GM23338 (cell line): Measurements from ENCODE around the gene GMEB2. TPM values are rescaled to one million over a fixed set of nuclear protein-coding genes. Genes with fewer than 3 reads are reported as not detected.

Experiments
- ATAC-seq: fragments of 200-7000 bp; cut with Tn5 transposase; 3 replicates; pipeline ENCODE4 v1.9.1; 2020
- DNase-seq: peaks from one replicate; pipeline ENCODE4 v3.0.0-alpha.2; 2015; ENCODE audit warnings: low spot score
- H2AFZ ChIP-seq: fragments of 200-600 bp; sonication (generic); 2 replicates; pipeline ENCODE4 v1.8.0; 2016; ENCODE audit warnings: antibody characterized with exemption, mild to moderate bottlenecking, moderate library complexity
- H3F3A ChIP-seq: fragments of 200-600 bp; sonication (generic); replicated peaks from 2 replicates; pipeline ENCODE4 v1.8.0; 2017; ENCODE audit warnings: antibody characterized with exemption, mixed run types, low read depth
- H3K27ac ChIP-seq: fragments of 200-600 bp; sonication (generic); 2 replicates; pipeline ENCODE4 v1.6.1; 2016; ENCODE audit warnings: low read depth
- H3K27me3 ChIP-seq: fragments of 200-600 bp; sonication (generic); 2 replicates; pipeline ENCODE4 v1.8.0; 2016; ENCODE audit warnings: mild to moderate bottlenecking, mixed run types, moderate library complexity; ENCODE audit not compliant: insufficient read depth
- H3K36me3 ChIP-seq: fragments of 200-600 bp; sonication (generic); 2 replicates; pipeline ENCODE4 v1.8.0; 2016; ENCODE audit warnings: mild to moderate bottlenecking; ENCODE audit not compliant: insufficient read depth
- H3K4me1 ChIP-seq: fragments of 200-600 bp; sonication (generic); 2 replicates; pipeline ENCODE4 v1.8.0; 2016; ENCODE audit warnings: mild to moderate bottlenecking, moderate library complexity; ENCODE audit not compliant: insufficient read depth
- H3K4me2 ChIP-seq: fragments of 200-600 bp; sonication (generic); 2 replicates; pipeline ENCODE4 v1.7.1; 2017; ENCODE audit warnings: mixed run types
- H3K4me3 ChIP-seq: fragments of 200-600 bp; sonication (generic); 2 replicates; pipeline ENCODE4 v1.6.1; 2016; ENCODE audit warnings: mixed run types
- H3K79me2 ChIP-seq: fragments of 200-600 bp; sonication (generic); replicated peaks from 2 replicates; pipeline ENCODE4 v1.8.0; 2017; ENCODE audit warnings: mild to moderate bottlenecking; ENCODE audit not compliant: insufficient read depth
- H3K9me2 ChIP-seq: fragments of 200-600 bp; sonication (generic); 2 replicates; pipeline ENCODE4 v1.8.0; 2017; ENCODE audit not compliant: insufficient read depth
- H4K20me1 ChIP-seq: fragments of 200-600 bp; sonication (generic); replicated peaks from 2 replicates; pipeline ENCODE4 v1.8.0; 2017; ENCODE audit warnings: mild to moderate bottlenecking; ENCODE audit not compliant: insufficient read depth
- H3K27ac Mint-ChIP-seq: 2 replicates; pipeline ENCODE4 v1.8.0; 2020; ENCODE audit warnings: inconsistent platforms, mild to moderate bottlenecking, moderate library complexity, mixed read lengths
- H3K27me3 Mint-ChIP-seq: 3 replicates; pipeline ENCODE4 v1.8.0; 2022; ENCODE audit warnings: low read depth, mild to moderate bottlenecking, moderate library complexity, mixed read lengths, inconsistent platforms; ENCODE audit not compliant: insufficient read depth, poor library complexity
- H3K36me3 Mint-ChIP-seq: 3 replicates; pipeline ENCODE4 v1.8.0; 2021; ENCODE audit warnings: low read depth, mild to moderate bottlenecking, inconsistent platforms, moderate library complexity, mixed read lengths
- H3K4me1 Mint-ChIP-seq: 3 replicates; pipeline ENCODE4 v1.8.0; 2020; ENCODE audit warnings: mild to moderate bottlenecking, inconsistent platforms, mixed read lengths
- H3K4me3 Mint-ChIP-seq: 3 replicates; pipeline ENCODE4 v1.8.0; 2021; ENCODE audit warnings: moderate library complexity, mild to moderate bottlenecking, inconsistent platforms, mixed read lengths
- H3K9me3 Mint-ChIP-seq: 3 replicates; pipeline ENCODE4 v1.8.0; 2020; ENCODE audit warnings: moderate library complexity, mild to moderate bottlenecking, inconsistent platforms, mixed read lengths
- CREB1 ChIP-seq: fragments of 250-450 bp; sonication (Bioruptor Pico); IDR thresholded peaks from 2 replicates; pipeline ENCODE4 v1.5.0; 2020; ENCODE audit warnings: low read depth, mild to moderate bottlenecking, moderate library complexity
- CTCF ChIP-seq, 2 experiments: fragments of 200-600 bp in 1 of 2; sonication (generic) in 1 of 2; conservative IDR thresholded peaks; 2 replicates each; pipeline versions ENCODE4 v1.5.1 to v1.6.1; 2016 to 2017; ENCODE audit warnings: antibody characterized with exemption in 2 of 2, low read depth in 2 of 2, mild to moderate bottlenecking in 2 of 2, moderate library complexity in 1 of 2
- EZH2 ChIP-seq: fragments of 200-600 bp; sonication (generic); IDR thresholded peaks from one replicate; pipeline ENCODE4 v1.8.0; 2017; ENCODE audit warnings: antibody characterized with exemption, mild to moderate bottlenecking, low read depth; ENCODE audit not compliant: unreplicated experiment
- EZH2phosphoT487 ChIP-seq: fragments of 200-600 bp; sonication (generic); IDR thresholded peaks from one replicate; pipeline ENCODE4 v1.8.1; 2018; ENCODE audit warnings: antibody characterized with exemption; ENCODE audit not compliant: unreplicated experiment
- JUNB ChIP-seq: IDR thresholded peaks from one replicate; pipeline ENCODE4 v1.6.1; 2016; ENCODE audit warnings: antibody characterized with exemption; ENCODE audit not compliant: unreplicated experiment
- STAT1 ChIP-seq: IDR thresholded peaks from one replicate; pipeline ENCODE4 v1.6.1; 2016; ENCODE audit warnings: antibody characterized with exemption; ENCODE audit not compliant: unreplicated experiment
- ZNF114 ChIP-seq: fragments of 250-450 bp; sonication (Bioruptor Pico); IDR thresholded peaks from 2 replicates; pipeline ENCODE4 v1.5.0; 2020; ENCODE audit warnings: mild to moderate bottlenecking, moderate library complexity
- ZNF462 ChIP-seq: fragments of 250-450 bp; sonication (Bioruptor Pico); IDR thresholded peaks from 2 replicates; pipeline ENCODE4 v1.5.0; 2020; ENCODE audit warnings: mild to moderate bottlenecking, moderate library complexity
- polyA plus RNA-seq: library from polyadenylated mRNA; unstranded; fragments of >200 nt; fragmentation: Nextera tagmentation; extraction: Ambion mirVana; gene quantifications from 2 replicates; pipeline ENCODE4 v1.2.1, GENCODE V29; 2016
- total RNA-seq: library from RNA; depleted of rRNA; stranded (reverse); fragments of >200 nt; shearing (Covaris generic); gene quantifications from 2 replicates; pipeline ENCODE4 v1.2.3, GENCODE V29; 2014; rRNA removed

GMEB2 gene
- total and polyA plus RNA-seq, 2 experiments from 2014 or later: 4.4 to 20.6 TPM

DNA sequence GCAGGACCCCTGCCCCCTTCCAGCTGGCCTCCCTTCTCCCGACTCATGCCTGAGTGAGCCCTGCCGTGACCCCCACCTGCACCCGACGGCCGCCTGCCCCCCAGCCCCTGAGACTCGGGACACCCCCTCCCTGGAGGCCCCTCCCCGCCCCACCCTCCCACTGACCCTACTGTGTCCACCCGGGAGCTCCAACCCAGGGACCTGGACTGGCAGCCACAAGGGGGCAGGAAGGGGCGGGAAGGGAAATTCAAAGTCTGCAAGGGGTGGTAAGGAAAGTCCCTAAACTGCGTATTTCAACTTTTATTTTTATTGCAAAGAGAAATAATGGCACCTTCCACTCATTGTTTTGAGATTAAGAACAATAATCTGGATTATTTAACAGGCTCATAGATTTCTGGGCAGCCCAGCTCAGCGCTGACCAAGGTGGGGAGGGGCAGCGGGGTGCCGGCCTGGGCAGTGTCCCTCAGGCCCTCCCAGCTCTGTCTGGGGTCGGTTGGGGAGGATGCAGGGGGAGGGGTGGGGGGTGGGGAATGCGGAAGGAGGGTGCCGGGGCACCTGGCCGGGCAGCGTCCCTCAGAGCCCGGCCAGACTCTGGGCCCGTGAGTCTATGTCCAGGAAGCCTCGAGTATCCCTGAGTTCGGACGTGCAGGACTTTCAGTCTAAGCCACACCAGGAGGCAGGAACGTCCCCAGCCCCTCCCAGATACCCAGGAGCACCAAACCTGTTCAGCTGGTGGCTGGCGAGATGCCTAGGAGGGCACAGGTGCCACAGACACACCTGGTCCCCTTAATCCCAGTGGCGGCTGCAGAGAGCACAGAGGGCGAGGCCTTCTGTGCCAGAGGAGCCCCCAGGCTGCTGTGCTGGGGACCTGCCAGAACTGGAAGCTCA, 88.5 kb downstream of the GMEB2 start:
- H3K36me3 Mint-ChIP-seq: no peaks in the 10 kb centered on the region; the same call in 2 of the 3 replicates
- Histone ChIP-seq H3K36me3 (no peaks in the 10 kb centered on the region), H3K27ac (no peak overlapping the region), H3K4me3 (peak overlapping the region; percentile 51; the same call in 1 of the 2 replicates), H3K79me2 (no peaks in the 10 kb centered on the region), H3K27me3 (no peaks in the 10 kb centered on the region), H3K4me2 (peak overlapping the region; percentile 84), H3F3A (no peaks in the 10 kb centered on the region), H4K20me1 (no peaks in the 10 kb centered on the region), H2AFZ (peak overlapping the region; percentile 32; the same call in 1 of the 2 replicates), H3K9me2 (no peaks in the 10 kb centered on the region), H3K4me1 (no peaks in the 10 kb centered on the region)
- peaks cover 9% of the 10 kb centered on the region for H3K27me3 Mint-ChIP-seq
- no peak for TF ChIP-seq ZNF462 (CRISPR knock-in tag)
- TF ChIP-seq ZNF114 (CRISPR knock-in tag): no peak
- no peak for TF ChIP-seq EZH2
- TF ChIP-seq EZH2phosphoT487: no peak
- no peak for TF ChIP-seq JUNB
- TF ChIP-seq CREB1 (CRISPR knock-in tag): no peak
- TF ChIP-seq CTCF (conservative IDR thresholded peaks at IDR 0.05; ENCODE audit: low read depth in 2 of 2): peak in 1 of 2 experiments; percentile 62; a peak in 2 of 4 replicates
- no peak for TF ChIP-seq STAT1
- ATAC-seq (peak; percentile 28), DNase-seq (peak; percentile 66)
- H3K27ac Mint-ChIP-seq: no peak overlapping the region
- H3K9me3 Mint-ChIP-seq: no peaks in the 10 kb centered on the region; the same call in 2 of the 3 replicates
- H3K4me3 Mint-ChIP-seq: peak overlapping the region; percentile 60; the same call in 2 of the 3 replicates
- peaks cover 5% of the 10 kb centered on the region; the same call in 2 of the 3 replicates for H3K4me1 Mint-ChIP-seq

Other genes with a start within 250 kb of the GMEB2 start
- 61.7 and 92.4 TPM in 2 replicates for gene KCNQ2, start 154.4 kb downstream of the GMEB2 start, total RNA-seq
- 67.9 and 68.5 TPM in 2 replicates for gene KCNQ2, start 154.4 kb downstream of the GMEB2 start, polyA plus RNA-seq
- 37.1 TPM in 2 replicates for gene EEF1A2, start 128.0 kb downstream of the GMEB2 start, total RNA-seq
- gene EEF1A2, start 128.0 kb downstream of the GMEB2 start, polyA plus RNA-seq: 1.3 and 1.4 TPM in 2 replicates
- 117 and 141 TPM in 2 replicates for gene PPDPF, start 106.3 kb downstream of the GMEB2 start, total RNA-seq
- 83.9 and 92.9 TPM in 2 replicates for gene PPDPF, start 106.3 kb downstream of the GMEB2 start, polyA plus RNA-seq
- gene PTK6, start 89.7 kb downstream of the GMEB2 start, total RNA-seq: 0.28 TPM in 1 of 2 replicates, not detected in the other
- gene PTK6, start 89.7 kb downstream of the GMEB2 start, polyA plus RNA-seq: 0.07 TPM in 1 of 2 replicates, not detected in the other
- 0.50 and 0.59 TPM in 2 replicates for gene SRMS, start 79.4 kb downstream of the GMEB2 start, total RNA-seq
- 0.23 TPM in 1 of 2 replicates, not detected in the other for gene SRMS, start 79.4 kb downstream of the GMEB2 start, polyA plus RNA-seq
- gene FNDC11, start 72.9 kb downstream of the GMEB2 start, total RNA-seq: 5.3 and 6.5 TPM in 2 replicates
- gene FNDC11, start 72.9 kb downstream of the GMEB2 start, polyA plus RNA-seq: 3.4 and 3.5 TPM in 2 replicates
- gene HELZ2, start 52.9 kb downstream of the GMEB2 start, total RNA-seq: 39.6 and 48.9 TPM in 2 replicates
- 4.6 and 5.2 TPM in 2 replicates for gene HELZ2, start 52.9 kb downstream of the GMEB2 start, polyA plus RNA-seq
- gene STMN3, start 26.3 kb upstream of the GMEB2 start, total RNA-seq: 42.7 and 61.3 TPM in 2 replicates
- gene STMN3, start 26.3 kb upstream of the GMEB2 start, polyA plus RNA-seq: 28.6 and 29.7 TPM in 2 replicates
- gene RTEL1, start 31.2 kb upstream of the GMEB2 start, total RNA-seq: 26.5 and 34.5 TPM in 2 replicates
- 13.5 and 14.2 TPM in 2 replicates for gene RTEL1, start 31.2 kb upstream of the GMEB2 start, polyA plus RNA-seq
- 0.28 and 3.8 TPM in 2 replicates for gene TNFRSF6B, start 69.6 kb upstream of the GMEB2 start, total RNA-seq
- not detected in 2 replicates for gene TNFRSF6B, start 69.6 kb upstream of the GMEB2 start, polyA plus RNA-seq
- gene ARFRP1, start 80.9 kb upstream of the GMEB2 start, total RNA-seq: 19.0 and 24.6 TPM in 2 replicates
- gene ARFRP1, start 80.9 kb upstream of the GMEB2 start, polyA plus RNA-seq: 16.7 and 18.6 TPM in 2 replicates
- 25.5 and 39.2 TPM in 2 replicates for gene ZGPAT, start 80.9 kb upstream of the GMEB2 start, total RNA-seq
- 21.5 and 25.0 TPM in 2 replicates for gene ZGPAT, start 80.9 kb upstream of the GMEB2 start, polyA plus RNA-seq
- 3.6 and 12.2 TPM in 2 replicates for gene LIME1, start 109.6 kb upstream of the GMEB2 start, total RNA-seq
- gene LIME1, start 109.6 kb upstream of the GMEB2 start, polyA plus RNA-seq: 4.7 and 7.4 TPM in 2 replicates
- gene SLC2A4RG, start 112.7 kb upstream of the GMEB2 start, total RNA-seq: 33.8 and 42.0 TPM in 2 replicates
- 22.8 and 25.3 TPM in 2 replicates for gene SLC2A4RG, start 112.7 kb upstream of the GMEB2 start, polyA plus RNA-seq
- gene ZBTB46, start 204.2 kb upstream of the GMEB2 start, total RNA-seq: 23.0 and 26.9 TPM in 2 replicates
- gene ZBTB46, start 204.2 kb upstream of the GMEB2 start, polyA plus RNA-seq: 3.2 TPM in 2 replicates
- gene ABHD16B, start 234.4 kb upstream of the GMEB2 start, total RNA-seq: not detected in 2 replicates
- gene ABHD16B, start 234.4 kb upstream of the GMEB2 start, polyA plus RNA-seq: not detected in 2 replicates
- gene TPD52L2, start 238.2 kb upstream of the GMEB2 start, total RNA-seq: 103 and 104 TPM in 2 replicates
- gene TPD52L2, start 238.2 kb upstream of the GMEB2 start, polyA plus RNA-seq: 39.5 and 40.2 TPM in 2 replicates